Mesenchymal stem cell (in vitro differentiated cells and primary cell): ENCODE data around the gene KCTD18.

Source experiments
- DNase-seq: peaks from one replicate; pipeline ENCODE4 v3.0.0-alpha.2; 2013
- H2AFZ ChIP-seq: one replicate; pipeline ENCODE4 v1.6.1; 2013; ENCODE audit warnings: low read depth, mild to moderate bottlenecking, control low read depth, inconsistent platforms, low read length, moderate library complexity
- H2AK5ac ChIP-seq: 2 replicates; pipeline ENCODE4 v1.6.1; 2013; ENCODE audit warnings: low read length, moderate library complexity, mild to moderate bottlenecking, inconsistent platforms; ENCODE audit not compliant: severe bottlenecking
- H2BK120ac ChIP-seq: one replicate; pipeline ENCODE4 v1.6.1; 2013; ENCODE audit warnings: low read depth, mild to moderate bottlenecking, inconsistent platforms, low read length, moderate library complexity
- H2BK12ac ChIP-seq, 2 experiments: one replicate each; pipeline ENCODE4 v1.6.1; 2013; ENCODE audit warnings: inconsistent platforms in 2 of 2, low read length in 2 of 2, mild to moderate bottlenecking in 2 of 2, moderate library complexity in 2 of 2, control low read depth in 1 of 2
- H2BK15ac ChIP-seq: one replicate; pipeline ENCODE4 v1.6.1; 2013; ENCODE audit warnings: mild to moderate bottlenecking, low read depth, inconsistent platforms; ENCODE audit not compliant: poor library complexity, severe bottlenecking
- H2BK5ac ChIP-seq: 2 replicates; pipeline ENCODE4 v1.6.1; 2013; ENCODE audit warnings: low read depth, mild to moderate bottlenecking, low read length, control low read depth, inconsistent platforms; ENCODE audit not compliant: poor library complexity, severe bottlenecking
- H3K14ac ChIP-seq, 2 experiments: one replicate each; pipeline ENCODE4 v1.6.1; 2013; ENCODE audit warnings: inconsistent platforms in 2 of 2, low read length in 2 of 2, control low read depth in 1 of 2, mild to moderate bottlenecking in 1 of 2, moderate library complexity in 1 of 2
- H3K18ac ChIP-seq, 2 experiments: one replicate each; pipeline ENCODE4 v1.6.1; 2013; ENCODE audit warnings: inconsistent platforms in 2 of 2, low read length in 2 of 2, control low read depth in 1 of 2, low read depth in 1 of 2, mild to moderate bottlenecking in 1 of 2
- H3K23ac ChIP-seq, 2 experiments: one replicate each; pipeline ENCODE4 v1.6.1; 2013; ENCODE audit warnings: inconsistent platforms in 2 of 2, low read length in 2 of 2, mild to moderate bottlenecking in 2 of 2, moderate library complexity in 2 of 2, control low read depth in 1 of 2
- H3K27ac ChIP-seq: 2 replicates; pipeline ENCODE4 v1.5.1; 2013; ENCODE audit warnings: mild to moderate bottlenecking, moderate library complexity, low read length, control low read depth, inconsistent platforms; ENCODE audit not compliant: poor library complexity, severe bottlenecking
- H3K27me3 ChIP-seq, 2 experiments: 2 replicates each; pipeline versions ENCODE4 v1.6.1 to v1.7.0; 2013; ENCODE audit warnings: low read length in 2 of 2, mild to moderate bottlenecking in 2 of 2, moderate library complexity in 2 of 2, control low read depth in 1 of 2, inconsistent platforms in 1 of 2; ENCODE audit not compliant: control insufficient read depth in 1 of 2, insufficient read depth in 1 of 2
- H3K36me3 ChIP-seq, 2 experiments: 2 replicates each; pipeline versions ENCODE4 v1.6.1 to v1.7.0; 2013; ENCODE audit warnings: low read length in 2 of 2, control low read depth in 1 of 2, inconsistent platforms in 1 of 2, low read depth in 1 of 2, mild to moderate bottlenecking in 1 of 2; ENCODE audit not compliant: insufficient read depth in 2 of 2, control insufficient read depth in 1 of 2
- H3K4ac ChIP-seq, 2 experiments: one replicate each; pipeline ENCODE4 v1.6.1; 2013; ENCODE audit warnings: inconsistent platforms in 2 of 2, low read length in 2 of 2, mild to moderate bottlenecking in 2 of 2, moderate library complexity in 2 of 2, control low read depth in 1 of 2, low read depth in 1 of 2
- H3K4me1 ChIP-seq: 2 replicates; pipeline ENCODE4 v1.6.1; 2013; ENCODE audit warnings: low read depth, low read length, control low read depth; ENCODE audit not compliant: control insufficient read depth, insufficient read depth
- H3K4me2 ChIP-seq: 2 replicates; pipeline ENCODE4 v1.6.1; 2013; ENCODE audit warnings: low read length, mild to moderate bottlenecking, inconsistent platforms; ENCODE audit not compliant: poor library complexity, severe bottlenecking
- H3K4me3 ChIP-seq, 2 experiments: 2 replicates each; pipeline versions ENCODE4 v1.5.1 to v1.7.0; 2013; ENCODE audit warnings: low read length in 2 of 2, mild to moderate bottlenecking in 2 of 2, control low read depth in 1 of 2, low read depth in 1 of 2; ENCODE audit not compliant: insufficient read depth in 1 of 2
- H3K79me1 ChIP-seq: replicated peaks from 2 replicates; pipeline ENCODE4 v1.6.1; 2013; ENCODE audit warnings: mild to moderate bottlenecking, control low read depth, low read length, inconsistent platforms; ENCODE audit not compliant: poor library complexity, severe bottlenecking
- H3K9ac ChIP-seq: 2 replicates; pipeline ENCODE4 v1.7.0; 2013; ENCODE audit warnings: mild to moderate bottlenecking, low read length, moderate library complexity
- H3K9me3 ChIP-seq: 2 replicates; pipeline ENCODE4 v1.7.0; 2013; ENCODE audit warnings: mild to moderate bottlenecking, low read length; ENCODE audit not compliant: control insufficient read depth
- H4K8ac ChIP-seq: one replicate; pipeline ENCODE4 v1.6.1; 2013; ENCODE audit warnings: inconsistent platforms, mild to moderate bottlenecking, low read length, moderate library complexity
- H4K91ac ChIP-seq: one replicate; pipeline ENCODE4 v1.6.1; 2013; ENCODE audit warnings: mild to moderate bottlenecking, low read length, inconsistent platforms
- WGBS: methylation state at CpG from one replicate; pipeline ENCODE4 v1.1.7; 2013; ENCODE audit warnings: mixed read lengths; 5-methylcytosine and 5-hydroxymethylcytosine counted together

Gene KCTD18

DNA sequence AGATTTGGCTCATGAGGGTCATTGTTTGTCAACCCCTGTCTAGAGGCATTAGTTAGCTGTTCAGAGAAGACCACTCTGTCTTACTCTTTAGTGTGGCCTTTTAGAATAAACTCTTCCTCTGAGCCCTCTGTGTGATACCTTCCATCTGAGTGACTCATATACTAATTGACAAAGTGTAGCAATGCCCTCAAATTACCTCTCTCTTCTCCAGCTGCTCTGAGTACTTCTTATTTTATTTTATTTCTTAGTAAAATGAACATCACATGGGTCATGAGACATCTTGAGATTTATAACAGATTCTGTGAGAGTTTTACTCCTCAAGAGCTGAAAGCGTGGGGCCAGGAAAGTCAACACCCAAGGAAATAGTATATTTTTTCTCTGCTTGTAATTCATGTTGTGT is 67.4 kb downstream of the KCTD18 start:
- Histone ChIP-seq H3K4me3 (no peak overlapping the region), H2BK15ac (no peak overlapping the region)

GRCh38 chr2:200439981-200440380 is 69.9 kb downstream of the KCTD18 start:
- Histone ChIP-seq H3K9ac (no peak overlapping the region), H2BK15ac (no peak overlapping the region), H4K91ac (no peak overlapping the region), H3K4ac (no peak overlapping the region), H3K14ac (no peak overlapping the region), H3K27ac (no peak overlapping the region), H3K4me2 (no peak overlapping the region), H3K4me1 (peaks cover 2% of the 10 kb centered on the region), H3K4me3 (no peak overlapping the region), H3K23ac (no peak overlapping the region), H4K8ac (no peak overlapping the region), H3K79me1 (peaks cover 20% of the 10 kb centered on the region), H2BK120ac (no peak overlapping the region), H2BK12ac (no peak overlapping the region), H3K27me3 (no peaks in the 10 kb centered on the region), H3K9me3 (no peaks in the 10 kb centered on the region), H3K18ac (peak overlapping the region in 1 of 2 experiments; percentile 72), H3K36me3 (peaks cover 13 to 48% of the 10 kb centered on the region in 2 experiments), H2BK5ac (no peak overlapping the region), H2AFZ (no peak overlapping the region), H2AK5ac (no peak overlapping the region)
- 99% methylated on average over 5 of the region's 5 CpGs for WGBS
- no peak for DNase-seq

More for the DNA sequence above, 67.4 kb downstream of the KCTD18 start:
- Histone ChIP-seq H3K27ac (peak overlapping the region; percentile 53), H3K27me3 (no peaks in the 10 kb centered on the region), H3K18ac (peak overlapping the region in 1 of 2 experiments; percentile 9), H2BK120ac (no peak overlapping the region), H3K9me3 (no peaks in the 10 kb centered on the region), H3K4me1 (peaks cover 2% of the 10 kb centered on the region), H3K4ac (no peak overlapping the region), H2AFZ (no peak overlapping the region), H3K14ac (no peak overlapping the region), H2BK12ac (no peak overlapping the region), H2BK5ac (no peak overlapping the region), H4K91ac (no peak overlapping the region), H3K79me1 (peaks cover 23% of the 10 kb centered on the region), H3K36me3 (peaks cover 20 to 49% of the 10 kb centered on the region in 2 experiments), H4K8ac (no peak overlapping the region), H3K9ac (peak overlapping the region; percentile 10), H2AK5ac (no peak overlapping the region), H3K4me2 (no peak overlapping the region), H3K23ac (no peak overlapping the region)
- DNase-seq = peak; percentile 72
- 86% methylated on average over 1 of the region's 1 CpG for WGBS
